ENCODE measurements around the gene ADAM8.

Gene ADAM8

DNA sequence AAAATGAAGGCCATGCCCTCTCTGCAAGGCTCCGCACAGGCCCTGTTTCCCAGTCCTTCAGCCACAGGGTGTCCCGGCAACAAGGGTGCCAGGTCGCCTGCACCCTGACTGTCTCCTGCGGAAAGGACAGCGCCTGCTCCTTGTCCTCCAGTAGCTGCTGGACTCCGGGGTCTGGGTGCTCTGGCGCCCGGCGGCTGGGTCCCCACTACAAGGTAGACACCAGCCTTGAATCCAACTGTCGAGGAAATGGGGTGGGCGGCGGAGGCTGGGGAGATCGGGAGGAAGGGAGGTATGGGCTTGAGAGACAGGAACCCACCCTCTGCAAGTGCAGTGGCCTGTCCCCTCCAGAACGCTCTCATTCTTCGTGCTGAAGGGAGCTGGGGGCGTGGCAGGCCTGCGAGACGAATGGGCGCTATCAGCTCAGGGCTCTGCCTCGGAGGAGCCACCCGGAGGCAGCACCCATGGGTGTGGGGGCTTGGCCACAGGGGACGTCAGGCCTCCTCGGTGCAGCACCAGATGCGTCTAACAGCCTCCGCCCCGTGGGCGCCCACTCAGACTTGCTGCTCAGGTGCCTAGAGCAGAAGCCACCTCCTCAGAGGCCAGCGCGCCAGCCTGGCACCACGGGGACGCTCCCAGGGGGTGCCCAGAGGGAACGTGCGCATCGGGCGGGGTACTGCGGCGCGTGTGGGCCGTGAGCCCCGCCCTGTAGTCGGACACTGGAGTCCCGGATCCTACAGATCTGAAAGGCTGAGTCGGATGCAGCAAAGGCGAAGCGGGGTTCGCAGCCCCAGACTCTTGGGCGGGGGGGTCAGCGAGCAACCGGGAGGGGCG, 15.6 kb downstream of the ADAM8 start:
- peak overlapping the region; percentile 62; the same call in 1 of the 2 replicates for H3K4me3 ChIP-seq (ENCODE audit: low read length)
- no peak for TF ChIP-seq ZNF274 (IDR thresholded peaks at IDR 0.05; ENCODE audit: low read depth, low read length)

- no peak overlapping the region for H3K4me3 ChIP-seq (ENCODE audit: low read length)
- no peak for TF ChIP-seq ZNF274 (IDR thresholded peaks at IDR 0.05; ENCODE audit: low read depth, low read length)
These were observed 17.1 kb downstream of the ADAM8 start for GRCh38 chr10:133259602-133259989.

- no peak for TF ChIP-seq ZNF274 (IDR thresholded peaks at IDR 0.05; ENCODE audit: low read depth, low read length)
- H3K4me3 ChIP-seq (ENCODE audit: low read length) = no peak overlapping the region
These were observed 17.7 kb downstream of the ADAM8 start for GRCh38 chr10:133258818-133259601.

GRCh38 chr10:133258066-133258817, 18.4 kb downstream of the ADAM8 start:
- no peak for TF ChIP-seq ZNF274 (IDR thresholded peaks at IDR 0.05; ENCODE audit: low read depth, low read length)
- H3K4me3 ChIP-seq (ENCODE audit: low read length) = no peak overlapping the region

DNA sequence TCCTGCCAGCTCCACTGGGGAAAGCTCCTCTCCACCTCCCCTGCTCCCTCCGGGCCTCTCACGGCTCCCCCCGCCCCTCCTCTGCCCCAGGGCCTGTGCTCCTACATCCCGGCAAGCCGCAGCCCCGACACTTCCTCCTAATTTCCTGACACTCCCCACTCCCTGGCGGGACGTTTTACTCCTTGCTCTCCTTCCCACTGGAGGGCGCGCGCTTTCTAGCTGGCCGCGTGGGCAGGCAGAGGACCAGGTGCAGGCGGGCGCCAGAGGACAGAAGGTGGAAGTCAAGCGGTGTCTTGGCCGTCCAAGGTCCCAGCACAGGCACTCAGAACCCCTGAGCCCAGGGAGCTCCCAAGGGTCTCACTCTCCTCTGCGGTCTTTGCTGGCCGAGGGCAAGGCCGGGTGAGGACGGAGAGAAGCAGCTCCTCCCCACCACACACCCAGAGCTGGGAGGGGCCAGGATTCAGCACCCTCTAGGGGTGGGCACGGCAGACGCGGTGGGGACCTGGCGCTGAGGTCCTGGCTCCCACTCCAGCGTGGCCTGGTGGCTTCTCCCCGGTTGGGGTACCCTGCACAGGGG, 19.1 kb downstream of the ADAM8 start:
- H3K4me3 ChIP-seq (ENCODE audit: low read length) = no peak overlapping the region
- no peak for TF ChIP-seq ZNF274 (IDR thresholded peaks at IDR 0.05; ENCODE audit: low read depth, low read length)

- H3K4me3 ChIP-seq (ENCODE audit: low read length) = no peak overlapping the region
- TF ChIP-seq ZNF274 (IDR thresholded peaks at IDR 0.05; ENCODE audit: low read depth, low read length) = no peak
These were observed 21.3 kb downstream of the ADAM8 start for GRCh38 chr10:133255323-133255722.

- H3K4me3 ChIP-seq (ENCODE audit: low read length) = no peak overlapping the region
- TF ChIP-seq ZNF274 (IDR thresholded peaks at IDR 0.05; ENCODE audit: low read depth, low read length) = no peak
These were observed 22.1 kb downstream of the ADAM8 start for GRCh38 chr10:133254421-133255120.

GRCh38 chr10:133253361-133253955, 23.2 kb downstream of the ADAM8 start:
- no peak for TF ChIP-seq ZNF274 (IDR thresholded peaks at IDR 0.05; ENCODE audit: low read depth, low read length)
- H3K4me3 ChIP-seq (ENCODE audit: low read length) = no peak overlapping the region

DNA sequence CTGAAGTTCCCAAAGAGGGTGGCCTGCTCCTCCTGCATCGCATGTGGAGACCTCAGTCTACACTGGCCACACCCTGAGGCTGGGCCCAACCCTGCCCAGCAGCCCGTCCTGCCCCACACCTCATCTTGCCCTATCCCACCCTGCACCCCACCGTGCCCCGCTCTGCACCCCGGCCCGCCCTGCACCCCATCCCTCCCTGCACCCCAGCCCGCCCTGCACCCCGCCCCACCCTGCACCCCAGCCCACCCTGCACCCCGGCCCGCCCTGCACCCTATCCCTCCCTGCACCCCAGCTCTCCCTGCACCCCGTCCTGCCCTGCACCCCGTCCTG, 24.5 kb downstream of the ADAM8 start:
- TF ChIP-seq ZNF274 (IDR thresholded peaks at IDR 0.05; ENCODE audit: low read depth, low read length) = no peak
- H3K4me3 ChIP-seq (ENCODE audit: low read length) = no peak overlapping the region

- H3K4me3 ChIP-seq (ENCODE audit: low read length) = no peak overlapping the region
- no peak for TF ChIP-seq ZNF274 (IDR thresholded peaks at IDR 0.05; ENCODE audit: low read depth, low read length)
These were observed 25.1 kb downstream of the ADAM8 start for GRCh38 chr10:133251388-133252222.

DNA sequence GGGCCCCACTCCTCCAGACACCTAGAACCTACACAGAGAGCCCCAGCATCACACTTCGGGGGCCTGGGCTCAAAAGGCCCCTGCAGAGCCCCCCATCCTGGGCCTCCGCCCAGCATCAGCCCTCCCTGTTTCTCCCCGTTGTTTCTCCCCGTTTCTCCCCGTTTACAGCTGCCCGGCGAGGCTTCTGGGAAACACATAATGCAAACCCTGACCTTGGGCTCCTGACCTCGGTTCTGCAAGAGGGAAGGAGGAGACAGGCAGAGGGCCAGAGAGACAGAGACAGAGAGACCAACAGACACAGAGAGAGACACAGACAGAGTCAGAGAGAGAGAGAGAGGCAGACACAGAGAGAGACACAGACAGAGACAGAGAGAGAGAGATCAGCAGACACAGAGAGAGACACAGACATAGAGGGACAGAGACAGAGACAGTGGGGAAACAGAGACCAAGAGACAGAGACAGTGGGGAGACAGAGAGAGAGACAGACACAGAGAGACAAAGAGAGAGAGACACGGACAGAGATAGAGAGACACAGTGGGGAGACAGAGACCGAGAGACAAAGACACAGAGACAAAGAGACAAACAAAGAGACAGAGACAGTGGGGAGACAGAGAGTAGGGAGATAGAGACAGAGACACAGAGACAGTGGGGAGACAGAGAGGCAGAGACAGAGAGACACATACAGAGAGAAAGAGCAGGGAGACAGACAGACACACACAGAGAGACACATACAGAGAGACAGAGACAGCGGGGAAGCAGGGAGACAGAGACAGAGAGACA, 26.5 kb downstream of the ADAM8 start:
- TF ChIP-seq ZNF274 (IDR thresholded peaks at IDR 0.05; ENCODE audit: low read depth, low read length) = no peak
- no peak overlapping the region for H3K4me3 ChIP-seq (ENCODE audit: low read length)
